GM21381 (cell line): ENCODE results near the gene TBC1D5.

ENCODE experiments used
- ATAC-seq: cut with Tn5 transposase; IDR thresholded peaks from one replicate; pipeline ENCODE4 v1.9.1; 2021; ENCODE audit warnings: mild to moderate bottlenecking, moderate library complexity; ENCODE audit not compliant: unreplicated experiment

TBC1D5 gene

DNA sequence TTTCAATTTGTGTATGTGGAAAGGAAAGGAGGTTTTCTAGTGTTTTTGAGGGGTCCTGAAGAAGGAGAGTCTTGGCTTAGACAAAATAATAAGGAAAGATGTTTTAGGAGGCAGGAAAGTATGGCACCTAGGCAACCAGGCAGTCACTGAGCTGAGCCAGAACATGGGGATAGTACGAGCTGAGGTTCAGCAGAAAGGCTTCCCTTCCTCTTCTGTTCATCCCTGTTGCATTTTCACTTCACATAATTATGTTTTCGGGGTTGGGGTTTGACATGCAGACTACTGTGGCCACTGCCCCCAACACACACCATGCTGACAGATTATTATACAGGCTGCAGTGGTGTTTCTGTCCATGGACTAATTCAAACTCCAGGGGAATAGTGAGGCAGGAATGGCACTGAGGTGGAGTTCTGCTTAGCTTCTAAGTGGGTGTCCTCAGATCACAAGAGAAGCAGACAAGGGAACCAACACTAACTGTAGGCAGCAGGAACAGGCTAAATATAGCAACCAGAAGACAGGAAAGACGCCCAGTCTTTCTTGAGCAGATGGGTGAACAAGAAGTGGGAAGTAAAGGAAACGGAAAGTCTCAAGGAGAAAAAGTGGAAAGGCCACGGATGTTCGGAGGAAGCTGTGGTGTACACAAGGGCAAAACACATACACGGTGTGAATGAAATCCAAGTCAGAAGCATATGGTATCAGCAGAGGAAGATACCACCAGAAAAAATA lies 551.9 kb downstream of the TBC1D5 start:
- ATAC-seq, result no peak

DNA sequence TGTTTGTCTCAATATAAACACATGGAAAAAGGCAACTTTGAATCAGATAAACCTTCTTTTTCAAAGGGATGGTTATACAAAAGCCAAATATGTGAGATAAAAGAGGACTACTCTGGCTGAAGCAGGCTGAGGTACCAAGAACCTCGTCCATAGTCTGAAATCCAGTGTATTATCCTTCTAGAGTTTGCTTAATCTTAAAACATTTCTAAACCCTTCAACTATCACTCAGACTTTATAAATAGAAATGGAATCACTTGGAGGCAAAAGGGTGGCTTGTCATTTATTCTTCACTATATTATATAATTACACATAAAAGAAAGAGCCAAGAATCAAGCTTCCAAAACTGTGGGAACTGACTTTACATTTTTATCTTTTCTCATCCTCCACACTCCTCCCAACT lies 554.1 kb downstream of the TBC1D5 start:
- ATAC-seq, result no peak

DNA sequence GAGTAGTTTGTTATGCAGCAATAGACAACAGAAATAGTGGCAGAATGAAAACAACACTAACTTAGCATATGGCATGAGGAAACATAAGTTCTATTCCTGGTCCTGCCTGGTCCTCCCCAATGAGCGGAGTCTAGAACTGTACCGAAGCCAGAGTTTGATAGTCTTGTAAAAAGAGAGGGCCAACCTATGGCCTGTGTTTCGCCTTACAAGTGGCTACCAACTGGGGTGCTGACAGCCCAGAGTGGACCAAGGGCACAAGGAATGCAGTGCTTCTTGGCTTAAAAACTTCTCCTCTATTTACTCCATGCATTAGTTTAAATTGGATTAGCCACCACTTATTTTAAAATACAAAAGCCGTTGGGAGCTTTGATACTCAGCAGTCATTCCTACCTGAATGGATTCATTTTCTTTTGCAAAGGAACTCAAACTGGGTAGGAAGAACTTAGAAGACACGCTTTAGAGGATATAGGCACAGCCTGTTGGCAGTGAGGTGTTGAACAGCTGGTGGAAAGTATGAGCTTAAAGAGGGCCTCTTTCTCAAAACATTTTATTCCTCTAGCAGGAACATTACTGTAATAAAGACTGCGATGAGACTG lies 554.7 kb downstream of the TBC1D5 start:
- no peak for ATAC-seq

DNA sequence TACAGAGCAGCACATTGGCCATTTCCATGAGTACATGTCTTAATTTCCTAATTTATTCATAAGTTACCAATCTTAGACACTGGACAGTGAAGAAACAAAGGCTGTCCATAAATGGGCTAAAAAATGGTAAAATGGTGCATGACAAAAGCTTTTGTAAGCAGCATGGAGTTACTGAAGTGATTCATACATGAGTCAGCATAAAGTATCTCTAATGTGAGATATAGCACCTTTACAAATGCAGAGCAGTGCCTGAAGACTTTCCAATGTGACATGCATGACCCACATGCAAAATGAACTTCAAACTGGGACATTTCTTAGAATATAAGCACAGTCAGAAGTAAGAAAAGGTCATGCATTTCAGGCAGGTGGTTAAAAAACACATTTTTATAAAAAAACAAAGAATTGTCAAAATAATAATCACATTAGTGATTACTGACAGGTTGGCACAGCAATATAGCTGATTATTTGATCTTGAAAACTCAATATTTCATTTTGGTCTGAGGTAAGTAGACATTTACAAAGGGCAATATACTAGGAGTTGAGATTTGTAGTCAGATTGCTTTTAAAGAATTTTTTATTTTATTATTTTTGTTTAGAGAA lies 558.4 kb downstream of the TBC1D5 start:
- ATAC-seq, result no peak

DNA sequence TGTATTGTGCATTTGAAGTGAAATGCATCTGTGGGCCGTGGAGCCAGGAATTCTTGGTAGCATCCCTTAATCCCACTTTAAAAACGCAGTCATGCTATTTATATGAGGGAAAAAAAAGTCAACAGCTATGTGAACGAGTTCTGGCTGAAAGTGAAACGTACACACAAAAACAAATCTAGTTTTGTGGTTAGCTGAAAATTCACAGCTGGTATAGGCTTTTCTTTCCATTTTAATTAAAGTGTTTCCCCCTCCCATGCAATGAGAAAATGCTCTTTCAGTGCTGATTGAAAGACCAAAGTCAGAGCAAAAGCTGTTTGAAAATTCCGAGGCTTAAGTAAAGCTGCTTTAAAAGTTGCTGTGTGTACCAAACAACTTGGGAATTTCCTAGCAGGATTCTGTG lies 560.3 kb downstream of the TBC1D5 start:
- ATAC-seq, result peak; percentile 61

DNA sequence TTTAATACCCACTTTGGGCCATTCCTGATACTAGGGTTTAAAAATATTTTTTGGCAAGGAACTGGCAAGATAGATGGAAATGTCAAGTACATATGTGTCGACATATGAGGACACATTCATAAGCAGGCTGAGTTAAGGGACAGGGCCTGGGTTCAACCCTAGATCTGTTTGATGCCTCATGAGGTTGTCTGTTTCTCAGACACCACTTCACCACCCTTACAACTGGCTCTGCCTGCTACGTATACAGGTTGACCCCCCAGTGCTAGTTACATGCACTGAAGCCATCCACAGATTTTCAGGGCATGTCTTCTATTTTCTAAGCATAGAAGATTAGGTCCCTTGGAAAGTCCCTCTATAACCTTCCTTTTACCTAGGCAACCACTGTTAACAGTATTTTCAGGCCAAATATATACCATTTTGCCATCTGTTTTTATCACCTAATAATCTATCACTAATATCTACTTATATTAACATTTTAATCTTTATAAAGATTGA lies 561.0 kb downstream of the TBC1D5 start:
- ATAC-seq, result no peak

DNA sequence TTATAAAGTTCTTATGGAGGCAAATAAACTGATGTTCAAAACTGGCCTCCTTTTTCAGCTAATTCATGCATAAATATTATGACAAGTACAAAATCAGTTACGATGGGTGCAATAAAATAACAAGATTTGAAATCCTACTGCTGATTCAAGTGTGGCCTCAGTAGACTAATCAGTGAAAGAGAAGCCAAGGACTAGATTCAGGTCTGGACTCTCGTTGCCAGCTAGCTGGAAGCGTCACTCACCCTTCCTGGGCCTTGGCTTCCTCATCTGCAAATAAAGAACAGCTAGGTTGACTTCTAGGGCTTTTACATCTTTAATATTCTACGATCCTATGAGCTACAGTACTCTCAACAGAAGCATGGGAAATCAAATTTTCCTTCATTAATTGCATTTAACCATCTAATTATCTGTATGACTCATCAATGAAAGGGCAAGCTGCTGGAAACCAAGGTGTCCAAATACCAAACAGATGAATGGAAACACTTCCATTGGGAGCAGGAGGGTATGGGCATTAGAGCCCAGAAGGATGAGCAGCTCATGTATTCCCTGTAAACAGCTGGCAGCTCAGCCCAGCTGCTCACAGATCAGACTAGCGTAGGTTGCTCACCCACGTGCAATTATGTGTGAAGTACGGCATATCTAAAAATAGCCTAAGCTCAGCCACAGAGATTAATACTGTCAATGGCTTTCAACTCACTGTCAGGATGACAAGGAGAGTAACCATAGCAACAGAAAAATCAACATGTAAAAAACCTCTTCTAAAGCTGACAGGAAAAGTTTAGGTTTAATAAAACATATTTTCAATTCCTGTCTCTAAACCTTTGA lies 562.8 kb downstream of the TBC1D5 start:
- ATAC-seq, result peak; percentile 69

DNA sequence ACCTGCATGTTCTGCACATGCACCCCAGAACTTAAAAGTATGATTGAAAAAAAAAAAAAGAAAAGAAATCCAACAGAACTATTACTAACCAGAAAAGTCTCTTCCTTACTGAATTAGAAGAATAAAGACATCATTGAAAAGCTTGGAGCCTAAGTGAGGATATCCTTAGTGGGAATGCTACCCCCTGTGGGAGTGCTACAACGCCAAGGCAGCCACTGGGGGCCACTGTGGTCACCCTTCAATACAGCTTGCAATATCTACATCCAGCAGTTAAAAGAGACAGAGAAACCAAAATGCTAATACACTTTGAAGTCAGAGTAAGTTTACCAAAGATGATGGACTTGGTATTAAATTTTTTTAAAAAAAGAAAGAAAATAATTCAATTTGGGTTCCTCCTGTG lies 565.7 kb downstream of the TBC1D5 start:
- ATAC-seq, result no peak

DNA sequence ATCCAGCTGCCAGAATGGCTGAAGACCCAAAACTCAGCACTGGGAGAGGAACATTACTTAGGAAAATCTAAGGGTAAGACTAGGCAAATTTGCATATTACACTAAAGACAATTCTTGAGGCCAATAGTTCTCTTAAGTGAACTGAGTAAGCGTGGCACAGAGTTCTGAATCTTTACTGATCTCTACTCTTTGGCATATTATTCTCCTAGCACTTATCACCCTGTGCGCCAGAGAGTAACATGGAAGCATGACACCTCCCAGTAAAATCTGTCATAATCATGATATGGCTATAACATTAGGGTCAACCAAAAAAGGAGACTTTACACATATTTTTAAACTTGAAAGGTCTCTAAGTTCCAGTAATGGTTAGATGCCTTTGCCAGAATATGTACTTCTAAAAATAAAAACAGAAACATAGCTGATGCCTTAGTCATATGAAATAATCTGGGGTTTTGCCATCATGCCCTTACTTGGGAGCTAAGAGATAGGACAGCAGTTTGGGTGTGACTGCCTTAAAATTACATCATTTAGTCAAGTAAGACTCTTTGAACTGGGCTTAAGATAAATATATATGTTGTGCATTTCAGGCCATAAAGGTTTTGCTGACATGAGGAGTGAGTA lies 567.1 kb downstream of the TBC1D5 start:
- no peak for ATAC-seq

DNA sequence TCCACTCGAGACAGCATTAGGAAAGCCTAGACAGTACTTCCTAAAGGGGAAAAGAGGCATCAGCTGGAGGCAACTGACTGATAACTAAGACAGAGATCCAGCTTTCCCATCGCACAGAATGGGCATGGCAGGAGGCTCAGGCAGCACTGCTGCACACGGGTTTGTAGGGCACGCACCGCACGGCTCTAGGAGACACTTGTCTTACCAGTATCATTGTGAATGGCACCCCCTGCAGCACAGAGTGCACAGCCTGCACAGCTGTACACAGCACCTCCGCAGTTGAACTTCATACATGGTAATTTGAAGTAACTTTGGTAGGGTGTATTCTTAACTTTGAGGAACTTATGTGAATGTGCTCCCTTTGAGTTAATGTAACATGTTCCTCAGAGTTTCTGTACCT lies 576.1 kb downstream of the TBC1D5 start:
- ATAC-seq, result no peak

DNA sequence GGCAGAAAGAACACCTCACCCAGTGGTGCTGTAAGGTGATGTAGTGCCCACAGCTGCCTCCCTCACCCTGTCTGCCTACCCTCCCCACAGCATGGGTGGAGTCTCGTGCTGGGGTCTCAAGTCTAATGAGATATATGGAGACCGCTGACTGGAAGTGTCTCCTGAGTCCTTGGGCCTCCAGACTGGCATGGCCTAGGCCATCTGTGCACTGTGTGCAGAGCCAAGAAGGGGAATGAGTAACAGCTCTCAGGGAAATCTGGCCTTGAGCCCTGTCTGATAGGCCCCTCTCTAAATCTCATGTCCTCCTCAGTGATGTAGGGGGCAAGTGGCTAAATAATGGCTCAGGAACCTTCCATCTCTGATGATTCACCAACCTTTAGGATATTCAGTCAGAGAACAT lies 580.3 kb downstream of the TBC1D5 start:
- no peak for ATAC-seq

DNA sequence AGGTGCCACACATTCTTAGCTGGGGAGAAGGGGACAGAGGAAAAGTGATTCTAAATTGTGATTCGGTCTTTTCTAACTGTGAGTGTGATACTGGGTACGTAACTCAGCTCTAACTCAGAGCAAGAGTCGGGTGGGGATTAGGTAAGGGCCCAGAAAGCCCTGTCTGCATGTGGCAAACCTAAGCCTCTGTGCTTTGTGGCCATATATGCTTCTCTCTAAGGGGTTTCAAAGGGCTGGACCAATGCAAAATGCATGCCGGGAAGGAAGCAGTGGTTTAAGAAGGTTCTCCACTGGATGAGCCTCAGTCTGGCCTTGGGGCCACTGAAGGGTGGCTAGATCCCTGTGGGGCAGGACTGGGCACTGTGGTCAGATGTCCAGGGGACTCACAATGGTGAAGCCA lies 581.8 kb downstream of the TBC1D5 start:
- no peak for ATAC-seq

DNA sequence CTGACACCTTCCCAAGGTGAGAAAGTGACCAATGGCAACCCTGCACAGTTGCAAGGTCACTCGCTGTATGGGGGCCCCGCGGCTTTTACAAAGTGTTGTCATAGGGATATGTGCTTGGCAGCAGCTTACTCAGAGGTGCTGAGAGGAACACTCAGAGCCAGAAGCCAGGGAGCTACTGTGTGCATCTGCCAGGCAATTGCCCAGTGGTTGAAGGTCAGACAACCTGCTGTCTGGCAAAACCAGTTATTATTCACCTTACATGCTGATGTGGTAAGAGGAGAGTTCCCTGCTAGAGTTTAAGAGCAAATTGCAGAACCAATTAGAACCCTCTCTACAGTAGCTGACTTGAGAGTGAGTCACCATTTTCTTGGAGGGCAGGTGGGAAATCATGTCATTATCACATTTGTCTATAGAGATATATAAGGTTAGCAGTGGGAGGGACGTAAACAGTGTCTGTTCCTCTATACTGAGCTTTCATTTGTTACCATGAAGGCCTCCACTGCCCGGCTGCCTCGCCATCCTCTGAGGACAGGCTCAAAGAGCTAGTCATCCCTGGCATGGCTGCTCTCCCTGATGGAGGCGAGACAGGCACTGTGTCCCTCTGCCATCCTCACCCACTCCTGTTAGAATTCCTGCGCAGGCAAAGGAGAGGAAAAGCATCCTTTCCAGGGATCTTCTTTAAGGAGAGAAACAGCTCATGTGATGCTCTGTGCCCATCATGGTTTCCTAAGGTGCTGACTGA lies 583.3 kb downstream of the TBC1D5 start:
- ATAC-seq, result no peak

DNA sequence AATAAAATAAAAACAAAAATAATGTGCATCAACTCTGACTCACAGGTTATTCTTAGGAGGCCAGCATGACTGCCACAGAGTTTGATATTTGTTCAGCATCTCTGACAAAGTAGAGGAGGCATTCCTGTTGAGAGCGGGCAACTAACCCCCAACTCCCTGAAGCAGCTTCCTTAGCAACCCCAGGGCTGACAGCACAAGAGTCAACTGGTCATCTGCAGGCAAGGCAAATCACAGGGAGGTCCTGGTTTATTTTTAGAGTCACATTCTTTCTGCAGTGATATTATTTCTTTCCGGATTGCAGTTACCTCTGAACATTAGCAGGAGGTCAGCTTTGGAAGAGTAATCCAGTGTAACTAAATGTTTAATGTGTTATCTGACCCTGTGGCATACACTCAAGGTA lies 584.7 kb downstream of the TBC1D5 start:
- ATAC-seq, result no peak

DNA sequence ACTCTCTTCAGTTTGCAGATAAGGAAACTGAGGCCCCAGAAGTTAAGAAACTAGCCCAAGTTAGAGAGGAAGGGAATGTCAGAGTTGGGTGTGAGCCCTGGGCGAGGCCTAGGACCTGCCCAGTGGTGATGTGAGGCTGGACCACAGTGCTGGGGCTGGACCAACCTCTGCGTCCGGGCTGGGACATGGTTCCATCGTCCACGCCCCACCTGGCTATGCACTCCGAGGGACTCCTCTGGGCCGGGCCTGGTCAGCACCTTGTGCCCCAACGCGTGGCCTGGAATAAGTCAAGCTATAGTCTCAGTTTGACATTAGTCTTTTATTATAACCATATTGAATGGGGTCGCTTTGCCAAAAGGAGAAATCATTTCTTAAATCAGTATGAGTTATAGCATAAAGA lies 585.6 kb downstream of the TBC1D5 start:
- no peak for ATAC-seq

DNA sequence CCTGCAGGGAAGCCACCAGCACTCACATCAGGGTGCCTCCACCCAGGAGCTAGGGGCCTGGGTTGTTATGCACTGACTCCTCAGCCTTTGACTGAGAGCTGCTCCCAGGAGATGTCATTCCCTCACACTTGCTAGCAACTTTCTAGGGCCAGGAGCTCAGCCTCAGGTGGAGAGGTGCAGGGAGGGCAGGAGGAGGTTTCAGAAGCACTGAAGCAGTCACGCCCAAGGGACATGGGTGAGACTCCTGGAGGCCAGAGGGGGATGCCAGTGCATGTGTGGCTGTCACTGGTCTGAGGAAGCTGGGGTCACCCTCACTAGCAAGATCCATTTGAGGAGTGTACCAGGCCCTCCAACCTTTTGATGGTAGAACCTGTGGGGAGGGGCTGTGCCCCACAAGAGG lies 586.5 kb downstream of the TBC1D5 start:
- no peak for ATAC-seq

DNA sequence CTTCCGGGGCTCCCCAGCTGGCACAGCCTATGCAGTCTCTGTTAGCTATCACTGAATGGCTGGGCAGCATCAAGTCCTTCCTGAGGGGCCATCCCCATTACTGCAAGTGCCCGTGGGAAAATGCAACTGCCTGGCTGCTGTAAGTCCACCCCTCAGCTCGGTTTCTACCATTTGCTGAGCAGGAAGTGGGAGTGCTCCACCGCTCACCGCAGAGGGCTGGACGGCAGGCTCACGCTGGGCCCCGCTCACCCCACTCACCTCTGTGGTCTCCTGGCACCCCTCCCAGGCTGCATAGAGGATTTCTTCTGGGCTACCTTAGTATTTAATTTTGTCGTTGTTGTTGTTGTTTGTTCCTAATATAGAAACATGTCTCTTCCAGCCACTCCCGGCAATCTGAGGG lies 587.5 kb downstream of the TBC1D5 start:
- ATAC-seq, result no peak

DNA sequence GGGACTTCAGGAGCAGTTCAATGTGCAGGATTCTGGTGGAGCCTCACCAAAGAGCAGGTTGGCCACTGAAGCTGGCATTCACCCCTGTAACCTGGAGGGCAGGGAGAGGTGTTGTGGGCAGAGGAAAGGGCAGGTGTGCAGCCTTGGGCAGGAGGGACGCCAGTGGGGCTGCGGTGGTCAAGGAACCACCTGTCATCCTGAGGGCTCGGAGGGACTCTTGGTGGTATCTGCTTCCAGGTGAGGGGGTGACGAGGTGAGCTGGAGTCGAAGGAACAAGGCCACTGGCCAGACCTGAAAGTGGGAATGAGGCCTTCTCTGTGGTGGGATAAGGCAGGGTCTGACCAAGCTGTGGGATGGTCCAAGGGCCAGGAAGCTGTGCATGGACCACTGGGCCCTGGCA lies 588.2 kb downstream of the TBC1D5 start:
- ATAC-seq, result no peak

DNA sequence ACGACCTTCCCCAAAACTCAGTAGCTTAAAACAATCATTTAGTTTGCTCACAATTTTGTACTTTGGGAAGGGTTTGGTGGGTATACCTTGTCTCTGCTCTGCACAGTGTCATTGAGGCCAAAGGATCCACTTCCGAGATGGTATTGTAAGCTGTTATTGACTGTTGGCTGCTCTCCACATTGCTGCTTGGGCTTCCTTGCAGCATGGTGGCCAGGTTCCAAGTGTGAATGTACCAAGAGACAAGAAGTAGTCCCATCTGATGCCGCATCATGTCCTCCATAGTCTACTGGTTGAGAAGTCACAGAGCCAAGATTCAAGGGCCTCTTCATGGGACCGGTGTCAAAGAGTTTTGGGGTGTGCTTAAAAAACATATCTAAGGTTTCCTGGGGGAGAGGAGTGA lies 589.2 kb downstream of the TBC1D5 start:
- ATAC-seq, result no peak

DNA sequence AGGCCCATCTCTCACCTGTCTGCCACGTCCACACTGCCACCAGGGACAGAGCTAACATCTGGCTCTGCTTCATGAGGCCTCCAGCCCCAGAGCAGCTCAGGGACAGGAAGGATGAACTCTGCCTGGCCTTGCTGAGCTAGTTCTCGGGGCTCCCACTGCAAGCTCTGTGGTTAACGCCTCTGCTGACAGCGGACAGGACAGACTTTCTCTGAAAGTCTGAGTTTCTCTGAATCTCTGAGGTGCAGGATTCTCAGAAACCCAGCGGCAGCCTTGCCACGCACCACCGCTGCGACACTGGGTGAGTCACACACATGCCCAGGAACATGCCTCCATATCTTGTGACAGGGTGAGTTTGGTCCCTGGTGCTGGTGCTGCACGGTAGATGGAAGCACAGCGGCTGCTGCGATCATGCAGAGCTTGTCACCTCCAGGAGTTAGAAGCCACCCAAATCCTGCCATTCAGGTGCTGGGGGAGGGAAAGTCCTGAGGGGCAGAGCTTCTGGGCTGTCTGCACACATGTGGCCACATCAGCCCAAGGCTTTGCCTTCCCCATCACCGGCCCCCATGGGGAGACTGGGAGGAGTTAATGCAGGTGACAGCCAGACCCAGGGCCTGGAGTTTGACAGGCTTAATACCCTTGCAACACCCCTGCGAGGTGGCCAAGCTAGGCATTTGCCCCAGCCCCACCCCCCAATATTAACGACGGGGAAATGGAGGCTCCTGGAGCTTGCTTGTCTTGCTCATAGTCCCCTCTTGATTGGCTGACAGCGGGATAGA lies 590.6 kb downstream of the TBC1D5 start:
- peak; percentile 98 for ATAC-seq
